Measurements from ENCODE around the gene ZBTB20. TPM values are rescaled to one million over a fixed set of nuclear protein-coding genes. Genes with fewer than 3 reads are reported as not detected.

The ZBTB20 gene
- total RNA-seq, 1 donor from 2014 or later: 23.5 TPM

GRCh38 chr3:114856835-114857234 is 290.3 kb downstream of the ZBTB20 start:
- Histone ChIP-seq H3K9ac (ENCODE audit: low read depth in 1 of 3, low read length in 3 of 3) (no peak overlapping the region), H3K27ac (ENCODE audit: low read depth, low read length) (no peak overlapping the region), H3K27me3 (ENCODE audit: control insufficient read depth in 3 of 3, insufficient read depth in 3 of 3, low read length in 3 of 3) (no peaks in the 10 kb centered on the region), H3K36me3 (ENCODE audit: control insufficient read depth in 3 of 3, insufficient read depth in 3 of 3, low read length in 3 of 3) (no peaks in the 10 kb centered on the region), H3K4me3 (ENCODE audit: low read length in 3 of 3) (no peak overlapping the region), H3K4me1 (ENCODE audit: control insufficient read depth in 3 of 3, insufficient read depth in 3 of 3, low read length in 3 of 3) (peaks cover 0 to 3% (median 2%) of the 10 kb centered on the region in 3 donors), H3K9me3 (ENCODE audit: control insufficient read depth in 3 of 3, low read length in 3 of 3) (no peaks in the 10 kb centered on the region)

GRCh38 chr3:114855839-114856238 is 291.2 kb downstream of the ZBTB20 start:
- Histone ChIP-seq H3K9me3 (ENCODE audit: control insufficient read depth in 3 of 3, low read length in 3 of 3) (no peaks in the 10 kb centered on the region), H3K4me1 (ENCODE audit: control insufficient read depth in 3 of 3, insufficient read depth in 3 of 3, low read length in 3 of 3) (no peaks in the 10 kb centered on the region)

GRCh38 chr3:114852966-114853365 is 294.1 kb downstream of the ZBTB20 start:
- H3K9me3 ChIP-seq (ENCODE audit: control insufficient read depth in 3 of 3, low read length in 3 of 3): no peaks in the 10 kb centered on the region
- no peak overlapping the region for H3K9ac ChIP-seq (ENCODE audit: low read depth in 1 of 3, low read length in 3 of 3)
- peaks cover 4 to 7% (median 5%) of the 10 kb centered on the region in 3 donors for H3K4me1 ChIP-seq (ENCODE audit: control insufficient read depth in 3 of 3, insufficient read depth in 3 of 3, low read length in 3 of 3)
- H3K4me3 ChIP-seq (ENCODE audit: low read length in 3 of 3): no peak overlapping the region
- no peaks in the 10 kb centered on the region for H3K36me3 ChIP-seq (ENCODE audit: control insufficient read depth in 3 of 3, insufficient read depth in 3 of 3, low read length in 3 of 3)
- H3K27me3 ChIP-seq (ENCODE audit: control insufficient read depth in 3 of 3, insufficient read depth in 3 of 3, low read length in 3 of 3): no peaks in the 10 kb centered on the region
- no peak overlapping the region for H3K27ac ChIP-seq (ENCODE audit: low read depth, low read length)

More at GRCh38 chr3:114855839-114856238, 291.2 kb downstream of the ZBTB20 start:
- Histone ChIP-seq H3K36me3 (ENCODE audit: control insufficient read depth in 3 of 3, insufficient read depth in 3 of 3, low read length in 3 of 3) (no peaks in the 10 kb centered on the region), H3K27me3 (ENCODE audit: control insufficient read depth in 3 of 3, insufficient read depth in 3 of 3, low read length in 3 of 3) (no peaks in the 10 kb centered on the region), H3K27ac (ENCODE audit: low read depth, low read length) (no peak overlapping the region), H3K4me3 (ENCODE audit: low read length in 3 of 3) (no peak overlapping the region), H3K9ac (ENCODE audit: low read depth in 1 of 3, low read length in 3 of 3) (no peak overlapping the region)

GRCh38 chr3:114850898-114851297 is 296.2 kb downstream of the ZBTB20 start:
- no peaks in the 10 kb centered on the region for H3K36me3 ChIP-seq (ENCODE audit: control insufficient read depth in 3 of 3, insufficient read depth in 3 of 3, low read length in 3 of 3)
- H3K27me3 ChIP-seq (ENCODE audit: control insufficient read depth in 3 of 3, insufficient read depth in 3 of 3, low read length in 3 of 3): no peaks in the 10 kb centered on the region
- H3K9ac ChIP-seq (ENCODE audit: low read depth in 1 of 3, low read length in 3 of 3): no peak overlapping the region
- H3K4me1 ChIP-seq (ENCODE audit: control insufficient read depth in 3 of 3, insufficient read depth in 3 of 3, low read length in 3 of 3): peaks cover 10 to 12% (median 11%) of the 10 kb centered on the region in 3 donors
- H3K9me3 ChIP-seq (ENCODE audit: control insufficient read depth in 3 of 3, low read length in 3 of 3): no peaks in the 10 kb centered on the region
- H3K27ac ChIP-seq (ENCODE audit: low read depth, low read length): no peak overlapping the region
- H3K4me3 ChIP-seq (ENCODE audit: low read length in 3 of 3): no peak overlapping the region

- no peaks in the 10 kb centered on the region for H3K27me3 ChIP-seq (ENCODE audit: control insufficient read depth in 3 of 3, insufficient read depth in 3 of 3, low read length in 3 of 3)
- H3K4me3 ChIP-seq (ENCODE audit: low read length in 3 of 3): no peak overlapping the region
- no peak overlapping the region for H3K27ac ChIP-seq (ENCODE audit: low read depth, low read length)
- H3K9me3 ChIP-seq (ENCODE audit: control insufficient read depth in 3 of 3, low read length in 3 of 3): no peaks in the 10 kb centered on the region
- peaks cover 10 to 12% (median 11%) of the 10 kb centered on the region in 3 donors for H3K4me1 ChIP-seq (ENCODE audit: control insufficient read depth in 3 of 3, insufficient read depth in 3 of 3, low read length in 3 of 3)
- H3K36me3 ChIP-seq (ENCODE audit: control insufficient read depth in 3 of 3, insufficient read depth in 3 of 3, low read length in 3 of 3): no peaks in the 10 kb centered on the region
- no peak overlapping the region for H3K9ac ChIP-seq (ENCODE audit: low read depth in 1 of 3, low read length in 3 of 3)
These were observed 298.3 kb downstream of the ZBTB20 start for GRCh38 chr3:114848643-114849350.

- Histone ChIP-seq H3K27ac (ENCODE audit: low read depth, low read length) (no peak overlapping the region), H3K4me3 (ENCODE audit: low read length in 3 of 3) (no peak overlapping the region), H3K36me3 (ENCODE audit: control insufficient read depth in 3 of 3, insufficient read depth in 3 of 3, low read length in 3 of 3) (no peaks in the 10 kb centered on the region), H3K4me1 (ENCODE audit: control insufficient read depth in 3 of 3, insufficient read depth in 3 of 3, low read length in 3 of 3) (peaks cover 10 to 12% (median 11%) of the 10 kb centered on the region in 3 donors), H3K9ac (ENCODE audit: low read depth in 1 of 3, low read length in 3 of 3) (no peak overlapping the region), H3K9me3 (ENCODE audit: control insufficient read depth in 3 of 3, low read length in 3 of 3) (no peaks in the 10 kb centered on the region), H3K27me3 (ENCODE audit: control insufficient read depth in 3 of 3, insufficient read depth in 3 of 3, low read length in 3 of 3) (no peaks in the 10 kb centered on the region)
These were observed 299.0 kb downstream of the ZBTB20 start for GRCh38 chr3:114848082-114848481.

- no peak overlapping the region for H3K4me3 ChIP-seq (ENCODE audit: low read length in 3 of 3)
- no peaks in the 10 kb centered on the region for H3K9me3 ChIP-seq (ENCODE audit: control insufficient read depth in 3 of 3, low read length in 3 of 3)
- H3K9ac ChIP-seq (ENCODE audit: low read depth in 1 of 3, low read length in 3 of 3): no peak overlapping the region
- no peak overlapping the region for H3K27ac ChIP-seq (ENCODE audit: low read depth, low read length)
- no peaks in the 10 kb centered on the region for H3K36me3 ChIP-seq (ENCODE audit: control insufficient read depth in 3 of 3, insufficient read depth in 3 of 3, low read length in 3 of 3)
- peaks cover 10 to 12% (median 11%) of the 10 kb centered on the region in 3 donors for H3K4me1 ChIP-seq (ENCODE audit: control insufficient read depth in 3 of 3, insufficient read depth in 3 of 3, low read length in 3 of 3)
- H3K27me3 ChIP-seq (ENCODE audit: control insufficient read depth in 3 of 3, insufficient read depth in 3 of 3, low read length in 3 of 3): no peaks in the 10 kb centered on the region
These were observed 299.5 kb downstream of the ZBTB20 start for GRCh38 chr3:114847564-114847963.

GRCh38 chr3:114846779-114847178 is 300.3 kb downstream of the ZBTB20 start:
- Histone ChIP-seq H3K9ac (ENCODE audit: low read depth in 1 of 3, low read length in 3 of 3) (no peak overlapping the region), H3K4me1 (ENCODE audit: control insufficient read depth in 3 of 3, insufficient read depth in 3 of 3, low read length in 3 of 3) (peaks cover 10 to 12% (median 11%) of the 10 kb centered on the region in 3 donors), H3K27ac (ENCODE audit: low read depth, low read length) (no peak overlapping the region), H3K36me3 (ENCODE audit: control insufficient read depth in 3 of 3, insufficient read depth in 3 of 3, low read length in 3 of 3) (no peaks in the 10 kb centered on the region), H3K9me3 (ENCODE audit: control insufficient read depth in 3 of 3, low read length in 3 of 3) (no peaks in the 10 kb centered on the region), H3K27me3 (ENCODE audit: control insufficient read depth in 3 of 3, insufficient read depth in 3 of 3, low read length in 3 of 3) (no peaks in the 10 kb centered on the region), H3K4me3 (ENCODE audit: low read length in 3 of 3) (no peak overlapping the region)

GRCh38 chr3:114846252-114846651 is 300.8 kb downstream of the ZBTB20 start:
- Histone ChIP-seq H3K4me1 (ENCODE audit: control insufficient read depth in 3 of 3, insufficient read depth in 3 of 3, low read length in 3 of 3) (peaks cover 10 to 12% (median 11%) of the 10 kb centered on the region in 3 donors), H3K9ac (ENCODE audit: low read depth in 1 of 3, low read length in 3 of 3) (no peak overlapping the region), H3K27me3 (ENCODE audit: control insufficient read depth in 3 of 3, insufficient read depth in 3 of 3, low read length in 3 of 3) (no peaks in the 10 kb centered on the region), H3K4me3 (ENCODE audit: low read length in 3 of 3) (no peak overlapping the region), H3K36me3 (ENCODE audit: control insufficient read depth in 3 of 3, insufficient read depth in 3 of 3, low read length in 3 of 3) (no peaks in the 10 kb centered on the region), H3K9me3 (ENCODE audit: control insufficient read depth in 3 of 3, low read length in 3 of 3) (no peaks in the 10 kb centered on the region), H3K27ac (ENCODE audit: low read depth, low read length) (no peak overlapping the region)

- H3K36me3 ChIP-seq (ENCODE audit: control insufficient read depth in 3 of 3, insufficient read depth in 3 of 3, low read length in 3 of 3): no peaks in the 10 kb centered on the region
- no peaks in the 10 kb centered on the region for H3K27me3 ChIP-seq (ENCODE audit: control insufficient read depth in 3 of 3, insufficient read depth in 3 of 3, low read length in 3 of 3)
- H3K4me1 ChIP-seq (ENCODE audit: control insufficient read depth in 3 of 3, insufficient read depth in 3 of 3, low read length in 3 of 3): no peaks in the 10 kb centered on the region
- no peaks in the 10 kb centered on the region for H3K9me3 ChIP-seq (ENCODE audit: control insufficient read depth in 3 of 3, low read length in 3 of 3)
- no peak overlapping the region for H3K9ac ChIP-seq (ENCODE audit: low read depth in 1 of 3, low read length in 3 of 3)
- no peak overlapping the region for H3K27ac ChIP-seq (ENCODE audit: low read depth, low read length)
- no peak overlapping the region for H3K4me3 ChIP-seq (ENCODE audit: low read length in 3 of 3)
These were observed 305.6 kb downstream of the ZBTB20 start for GRCh38 chr3:114841515-114841914.
